Measurements from ENCODE around the gene KRT2.

KRT2 gene

GRCh38 chr12:52674433-52674775 lies 22.4 kb upstream of the KRT2 start:
- ATAC-seq: no peak
- no peak for TF ChIP-seq ISL1 (CRISPR knock-in tag; IDR thresholded peaks at IDR 0.05)
- TF ChIP-seq RARB (CRISPR knock-in tag; IDR thresholded peaks at IDR 0.05): no peak
- TF ChIP-seq ZNF565 (CRISPR knock-in tag; conservative IDR thresholded peaks at IDR 0.05; ENCODE audit: low read depth): no peak
- no peak for TF ChIP-seq PATZ1 (CRISPR knock-in tag; IDR thresholded peaks at IDR 0.05; ENCODE audit: borderline replicate concordance)

GRCh38 chr12:52673713-52674432 lies 21.9 kb upstream of the KRT2 start:
- no peak for ATAC-seq
- no peak for TF ChIP-seq POU6F1 (CRISPR knock-in tag; IDR thresholded peaks at IDR 0.05; ENCODE audit: borderline replicate concordance, low read depth)
- TF ChIP-seq PATZ1 (CRISPR knock-in tag; IDR thresholded peaks at IDR 0.05; ENCODE audit: borderline replicate concordance): no peak
- TF ChIP-seq ZNF70 (CRISPR knock-in tag; IDR thresholded peaks at IDR 0.05): no peak
- TF ChIP-seq CREB5 (CRISPR knock-in tag; IDR thresholded peaks at IDR 0.05; ENCODE audit: low read depth): no peak
- TF ChIP-seq GLIS3 (CRISPR knock-in tag; IDR thresholded peaks at IDR 0.05): no peak
- no peak for TF ChIP-seq CSDC2 (CRISPR knock-in tag; IDR thresholded peaks at IDR 0.05)
- no peak for TF ChIP-seq ZNF8 (CRISPR knock-in tag; IDR thresholded peaks at IDR 0.05)
- TF ChIP-seq ARNTL (CRISPR knock-in tag; IDR thresholded peaks at IDR 0.05; ENCODE audit: borderline replicate concordance, low read depth): no peak
- no peak for TF ChIP-seq ZFP3 (CRISPR knock-in tag; IDR thresholded peaks at IDR 0.05)
- TF ChIP-seq OSR1 (CRISPR knock-in tag; IDR thresholded peaks at IDR 0.05): no peak
- no peak for TF ChIP-seq PPARA (CRISPR knock-in tag; IDR thresholded peaks at IDR 0.05; ENCODE audit: borderline replicate concordance)

GRCh38 chr12:52673217-52673616 lies 21.2 kb upstream of the KRT2 start:
- TF ChIP-seq ARNTL (CRISPR knock-in tag; IDR thresholded peaks at IDR 0.05; ENCODE audit: borderline replicate concordance, low read depth): no peak
- TF ChIP-seq PPARA (CRISPR knock-in tag; IDR thresholded peaks at IDR 0.05; ENCODE audit: borderline replicate concordance): no peak
- ATAC-seq: no peak

GRCh38 chr12:52672321-52672933 lies 20.4 kb upstream of the KRT2 start:
- no peak for TF ChIP-seq CSDC2 (CRISPR knock-in tag; IDR thresholded peaks at IDR 0.05)
- TF ChIP-seq ZNF70 (CRISPR knock-in tag; IDR thresholded peaks at IDR 0.05): no peak
- TF ChIP-seq TCF4 (CRISPR knock-in tag; IDR thresholded peaks at IDR 0.05; ENCODE audit: borderline replicate concordance): no peak
- no peak for TF ChIP-seq PPARA (CRISPR knock-in tag; IDR thresholded peaks at IDR 0.05; ENCODE audit: borderline replicate concordance)
- no peak for TF ChIP-seq ISL1 (CRISPR knock-in tag; IDR thresholded peaks at IDR 0.05)
- no peak for TF ChIP-seq ZNF565 (CRISPR knock-in tag; conservative IDR thresholded peaks at IDR 0.05; ENCODE audit: low read depth)
- TF ChIP-seq PATZ1 (CRISPR knock-in tag; IDR thresholded peaks at IDR 0.05; ENCODE audit: borderline replicate concordance): no peak
- TF ChIP-seq OSR1 (CRISPR knock-in tag; IDR thresholded peaks at IDR 0.05): no peak
- no peak for TF ChIP-seq ZNF8 (CRISPR knock-in tag; IDR thresholded peaks at IDR 0.05)
- no peak for TF ChIP-seq ZFP30 (CRISPR knock-in tag; IDR thresholded peaks at IDR 0.05)
- no peak for TF ChIP-seq BACH2 (CRISPR knock-in tag; IDR thresholded peaks at IDR 0.05; ENCODE audit: borderline replicate concordance)
- no peak for TF ChIP-seq RARB (CRISPR knock-in tag; IDR thresholded peaks at IDR 0.05)
- no peak for TF ChIP-seq TOX (CRISPR knock-in tag; IDR thresholded peaks at IDR 0.05; ENCODE audit: borderline replicate concordance)
- no peak for TF ChIP-seq SNAI2 (CRISPR knock-in tag; IDR thresholded peaks at IDR 0.05)
- TF ChIP-seq CREB5 (CRISPR knock-in tag; IDR thresholded peaks at IDR 0.05; ENCODE audit: low read depth): no peak
- no peak for TF ChIP-seq TSHZ2 (CRISPR knock-in tag; IDR thresholded peaks at IDR 0.05)
- TF ChIP-seq ZC3H10 (CRISPR knock-in tag; IDR thresholded peaks at IDR 0.05): no peak
- ATAC-seq: no peak
